ENCODE data around the gene OCSTAMP.

The OCSTAMP gene

GRCh38 chr20:46562373-46563169, 12.1 kb upstream of the OCSTAMP start:
- Histone ChIP-seq H3K27me3 (ENCODE audit: control insufficient read depth in 1 of 2, insufficient read depth in 2 of 2, low read length in 2 of 2) (no peaks in the 10 kb centered on the region), H3K27ac (ENCODE audit: low read length) (peak overlapping the region; percentile 41), H3K4me3 (ENCODE audit: low read length in 2 of 2) (peak overlapping the region; percentile 58 to 72), H3K9ac (ENCODE audit: low read length in 2 of 2) (peak overlapping the region; percentile 42 to 46), H3K4me1 (ENCODE audit: control insufficient read depth, insufficient read depth, low read length) (peaks cover 16% of the 10 kb centered on the region), H3K36me3 (ENCODE audit: control insufficient read depth in 2 of 2, insufficient read depth in 2 of 2, low read length in 2 of 2) (no peaks in the 10 kb centered on the region), H3K9me3 (ENCODE audit: control insufficient read depth in 2 of 2, low read length in 2 of 2) (no peaks in the 10 kb centered on the region)

- Histone ChIP-seq H3K9me3 (ENCODE audit: control insufficient read depth in 2 of 2, low read length in 2 of 2) (no peaks in the 10 kb centered on the region), H3K4me1 (ENCODE audit: control insufficient read depth, insufficient read depth, low read length) (peaks cover 16% of the 10 kb centered on the region), H3K36me3 (ENCODE audit: control insufficient read depth in 2 of 2, insufficient read depth in 2 of 2, low read length in 2 of 2) (no peaks in the 10 kb centered on the region), H3K9ac (ENCODE audit: low read length in 2 of 2) (peak overlapping the region; percentile 42 to 46), H3K4me3 (ENCODE audit: low read length in 2 of 2) (peak overlapping the region; percentile 58 to 72), H3K27ac (ENCODE audit: low read length) (peak overlapping the region; percentile 41), H3K27me3 (ENCODE audit: control insufficient read depth in 1 of 2, insufficient read depth in 2 of 2, low read length in 2 of 2) (no peaks in the 10 kb centered on the region)
Observed at GRCh38 chr20:46562009-46562372, 11.5 kb upstream of the OCSTAMP start.

- no peak overlapping the region for H3K4me3 ChIP-seq (ENCODE audit: low read length in 2 of 2)
- H3K36me3 ChIP-seq (ENCODE audit: control insufficient read depth in 2 of 2, insufficient read depth in 2 of 2, low read length in 2 of 2), result no peaks in the 10 kb centered on the region
- no peaks in the 10 kb centered on the region for H3K9me3 ChIP-seq (ENCODE audit: control insufficient read depth in 2 of 2, low read length in 2 of 2)
- no peak overlapping the region for H3K27ac ChIP-seq (ENCODE audit: low read length)
- H3K9ac ChIP-seq (ENCODE audit: low read length in 2 of 2), result no peak overlapping the region
- no peaks in the 10 kb centered on the region for H3K27me3 ChIP-seq (ENCODE audit: control insufficient read depth in 1 of 2, insufficient read depth in 2 of 2, low read length in 2 of 2)
- H3K4me1 ChIP-seq (ENCODE audit: control insufficient read depth, insufficient read depth, low read length), result peaks cover 16% of the 10 kb centered on the region
Observed at GRCh38 chr20:46559685-46560440, 9.4 kb upstream of the OCSTAMP start.

GRCh38 chr20:46559001-46559400, 8.5 kb upstream of the OCSTAMP start:
- H3K9me3 ChIP-seq (ENCODE audit: control insufficient read depth in 2 of 2, low read length in 2 of 2), result no peaks in the 10 kb centered on the region
- no peak overlapping the region for H3K27ac ChIP-seq (ENCODE audit: low read length)
- peaks cover 16% of the 10 kb centered on the region for H3K4me1 ChIP-seq (ENCODE audit: control insufficient read depth, insufficient read depth, low read length)
- no peak overlapping the region for H3K9ac ChIP-seq (ENCODE audit: low read length in 2 of 2)
- no peaks in the 10 kb centered on the region for H3K27me3 ChIP-seq (ENCODE audit: control insufficient read depth in 1 of 2, insufficient read depth in 2 of 2, low read length in 2 of 2)
- H3K36me3 ChIP-seq (ENCODE audit: control insufficient read depth in 2 of 2, insufficient read depth in 2 of 2, low read length in 2 of 2), result no peaks in the 10 kb centered on the region
- no peak overlapping the region for H3K4me3 ChIP-seq (ENCODE audit: low read length in 2 of 2)

GRCh38 chr20:46558511-46558959, 8.1 kb upstream of the OCSTAMP start:
- no peaks in the 10 kb centered on the region for H3K36me3 ChIP-seq (ENCODE audit: control insufficient read depth in 2 of 2, insufficient read depth in 2 of 2, low read length in 2 of 2)
- no peak overlapping the region for H3K27ac ChIP-seq (ENCODE audit: low read length)
- H3K9ac ChIP-seq (ENCODE audit: low read length in 2 of 2), result no peak overlapping the region
- no peak overlapping the region for H3K4me3 ChIP-seq (ENCODE audit: low read length in 2 of 2)
- peaks cover 16% of the 10 kb centered on the region for H3K4me1 ChIP-seq (ENCODE audit: control insufficient read depth, insufficient read depth, low read length)
- H3K9me3 ChIP-seq (ENCODE audit: control insufficient read depth in 2 of 2, low read length in 2 of 2), result no peaks in the 10 kb centered on the region
- H3K27me3 ChIP-seq (ENCODE audit: control insufficient read depth in 1 of 2, insufficient read depth in 2 of 2, low read length in 2 of 2), result no peaks in the 10 kb centered on the region

- H3K27me3 ChIP-seq (ENCODE audit: control insufficient read depth in 1 of 2, insufficient read depth in 2 of 2, low read length in 2 of 2), result no peaks in the 10 kb centered on the region
- no peak overlapping the region for H3K27ac ChIP-seq (ENCODE audit: low read length)
- H3K36me3 ChIP-seq (ENCODE audit: control insufficient read depth in 2 of 2, insufficient read depth in 2 of 2, low read length in 2 of 2), result no peaks in the 10 kb centered on the region
- H3K9ac ChIP-seq (ENCODE audit: low read length in 2 of 2), result no peak overlapping the region
- no peak overlapping the region for H3K4me3 ChIP-seq (ENCODE audit: low read length in 2 of 2)
- H3K9me3 ChIP-seq (ENCODE audit: control insufficient read depth in 2 of 2, low read length in 2 of 2), result no peaks in the 10 kb centered on the region
- peaks cover 11% of the 10 kb centered on the region for H3K4me1 ChIP-seq (ENCODE audit: control insufficient read depth, insufficient read depth, low read length)
Observed at GRCh38 chr20:46557231-46557956, 6.9 kb upstream of the OCSTAMP start.

- Histone ChIP-seq H3K4me3 (ENCODE audit: low read length in 2 of 2) (no peak overlapping the region), H3K9me3 (ENCODE audit: control insufficient read depth in 2 of 2, low read length in 2 of 2) (no peaks in the 10 kb centered on the region), H3K27ac (ENCODE audit: low read length) (no peak overlapping the region), H3K36me3 (ENCODE audit: control insufficient read depth in 2 of 2, insufficient read depth in 2 of 2, low read length in 2 of 2) (no peaks in the 10 kb centered on the region), H3K27me3 (ENCODE audit: control insufficient read depth in 1 of 2, insufficient read depth in 2 of 2, low read length in 2 of 2) (no peaks in the 10 kb centered on the region), H3K4me1 (ENCODE audit: control insufficient read depth, insufficient read depth, low read length) (peaks cover 5% of the 10 kb centered on the region), H3K9ac (ENCODE audit: low read length in 2 of 2) (no peak overlapping the region)
Observed at GRCh38 chr20:46555370-46555956, 5.0 kb upstream of the OCSTAMP start.

GRCh38 chr20:46554828-46555227, 4.4 kb upstream of the OCSTAMP start:
- Histone ChIP-seq H3K9ac (ENCODE audit: low read length in 2 of 2) (no peak overlapping the region), H3K27me3 (ENCODE audit: control insufficient read depth in 1 of 2, insufficient read depth in 2 of 2, low read length in 2 of 2) (no peaks in the 10 kb centered on the region), H3K36me3 (ENCODE audit: control insufficient read depth in 2 of 2, insufficient read depth in 2 of 2, low read length in 2 of 2) (no peaks in the 10 kb centered on the region), H3K4me3 (ENCODE audit: low read length in 2 of 2) (no peak overlapping the region), H3K9me3 (ENCODE audit: control insufficient read depth in 2 of 2, low read length in 2 of 2) (no peaks in the 10 kb centered on the region), H3K27ac (ENCODE audit: low read length) (no peak overlapping the region), H3K4me1 (ENCODE audit: control insufficient read depth, insufficient read depth, low read length) (peaks cover 5% of the 10 kb centered on the region)

GRCh38 chr20:46553926-46554325, 3.5 kb upstream of the OCSTAMP start:
- no peak overlapping the region for H3K27ac ChIP-seq (ENCODE audit: low read length)
- no peak overlapping the region for H3K4me3 ChIP-seq (ENCODE audit: low read length in 2 of 2)
- no peaks in the 10 kb centered on the region for H3K27me3 ChIP-seq (ENCODE audit: control insufficient read depth in 1 of 2, insufficient read depth in 2 of 2, low read length in 2 of 2)
- H3K36me3 ChIP-seq (ENCODE audit: control insufficient read depth in 2 of 2, insufficient read depth in 2 of 2, low read length in 2 of 2), result no peaks in the 10 kb centered on the region
- peaks cover 3% of the 10 kb centered on the region for H3K4me1 ChIP-seq (ENCODE audit: control insufficient read depth, insufficient read depth, low read length)
- H3K9ac ChIP-seq (ENCODE audit: low read length in 2 of 2), result no peak overlapping the region
- H3K9me3 ChIP-seq (ENCODE audit: control insufficient read depth in 2 of 2, low read length in 2 of 2), result no peaks in the 10 kb centered on the region
